ENCODE measurements around the gene LIN7A.

LIN7A gene

DNA sequence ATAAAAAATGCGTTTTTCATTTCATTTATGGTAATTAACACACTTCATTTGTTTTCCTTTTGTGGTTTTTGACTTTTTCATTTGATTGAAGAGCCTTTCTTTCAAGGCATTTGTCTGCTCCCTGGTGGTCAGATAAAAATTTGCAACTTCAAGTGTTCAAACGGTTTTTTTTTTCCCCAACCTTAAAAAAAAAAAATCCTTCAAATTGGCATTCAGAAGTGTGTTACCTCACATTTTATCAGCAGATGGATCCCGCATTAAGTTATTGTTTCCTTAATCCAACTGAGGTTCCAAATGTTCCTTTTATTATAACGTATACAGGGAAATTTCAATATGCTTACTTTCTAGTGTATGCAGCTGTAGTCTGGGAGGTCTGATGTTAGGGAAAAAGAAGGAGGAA lies 173.9 kb downstream of the LIN7A start:
- peak; percentile 77 to 84 for DNase-seq (ENCODE audit: low read depth in 2 of 2)
- TF ChIP-seq CTCF (IDR thresholded peaks at IDR 0.05; ENCODE audit: low read depth, low read length): peak; percentile 41
- H3K4me3 ChIP-seq (replicated peaks in 1 of 2; ENCODE audit: low read depth in 2 of 2, low read length in 2 of 2): no peak overlapping the region

DNA sequence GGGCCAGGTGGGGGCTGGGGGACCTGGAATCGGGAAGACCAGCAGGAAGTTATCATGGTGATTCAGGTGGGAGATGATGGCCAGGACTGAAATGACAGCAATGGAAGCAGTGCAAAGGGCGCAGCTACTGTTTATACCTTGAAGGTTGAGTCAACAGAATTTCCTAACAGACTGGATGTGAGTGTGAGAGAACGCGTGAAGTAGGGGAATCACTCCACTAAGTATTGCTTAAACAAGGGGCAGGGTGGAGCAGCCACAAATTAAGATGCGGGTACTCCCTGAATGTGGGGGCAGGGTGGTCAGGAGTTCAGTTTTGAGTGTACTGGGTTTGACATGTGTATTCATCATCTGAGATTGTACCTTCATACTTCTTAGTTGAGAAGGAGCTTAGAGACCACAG lies 175.9 kb downstream of the LIN7A start:
- no peak overlapping the region for H3K4me3 ChIP-seq (replicated peaks in 1 of 2; ENCODE audit: low read depth in 2 of 2, low read length in 2 of 2)
- no peak for TF ChIP-seq CTCF (IDR thresholded peaks at IDR 0.05; ENCODE audit: low read depth, low read length)
- no peak for DNase-seq (ENCODE audit: low read depth in 2 of 2)

- peak; percentile 7 to 39 for DNase-seq (ENCODE audit: low read depth in 2 of 2)
- TF ChIP-seq CTCF (IDR thresholded peaks at IDR 0.05; ENCODE audit: low read depth, low read length): no peak
- H3K4me3 ChIP-seq (replicated peaks in 1 of 2; ENCODE audit: low read depth in 2 of 2, low read length in 2 of 2): no peak overlapping the region
These were observed 180.9 kb downstream of the LIN7A start for GRCh38 chr12:80756875-80757274.

- TF ChIP-seq CTCF (IDR thresholded peaks at IDR 0.05; ENCODE audit: low read depth, low read length): no peak
- no peak overlapping the region for H3K4me3 ChIP-seq (replicated peaks in 1 of 2; ENCODE audit: low read depth in 2 of 2, low read length in 2 of 2)
- no peak for DNase-seq (ENCODE audit: low read depth in 2 of 2)
These were observed 183.5 kb downstream of the LIN7A start for GRCh38 chr12:80754274-80754673.

GRCh38 chr12:80752464-80752863 lies 185.3 kb downstream of the LIN7A start:
- DNase-seq (ENCODE audit: low read depth in 2 of 2): peak in 1 of 2 donors; percentile 28
- TF ChIP-seq CTCF (IDR thresholded peaks at IDR 0.05; ENCODE audit: low read depth, low read length): no peak
- H3K4me3 ChIP-seq (replicated peaks in 1 of 2; ENCODE audit: low read depth in 2 of 2, low read length in 2 of 2): no peak overlapping the region

DNA sequence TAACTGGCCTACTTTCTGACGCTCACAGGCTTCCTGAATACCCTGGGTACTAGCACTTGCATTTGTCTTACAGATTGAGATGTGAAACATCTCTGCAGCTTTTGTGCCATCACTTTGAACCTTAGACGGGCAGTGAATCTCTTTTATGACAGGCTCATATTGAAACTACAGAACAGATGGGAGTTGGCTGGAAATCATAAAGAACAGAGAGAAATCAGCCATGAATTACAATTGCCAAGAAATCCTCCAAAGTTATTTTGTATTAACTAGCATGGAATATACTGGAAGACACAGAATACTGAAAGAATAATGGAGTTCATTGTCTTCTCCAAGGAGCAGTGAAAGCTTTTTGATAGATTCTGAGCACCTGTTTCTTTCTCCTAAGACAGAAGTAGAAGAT lies 188.3 kb downstream of the LIN7A start:
- DNase-seq (ENCODE audit: low read depth in 2 of 2): no peak

More for the DNA sequence above, 188.3 kb downstream of the LIN7A start:
- TF ChIP-seq CTCF (IDR thresholded peaks at IDR 0.05; ENCODE audit: low read depth, low read length): no peak
- H3K4me3 ChIP-seq (replicated peaks in 1 of 2; ENCODE audit: low read depth in 2 of 2, low read length in 2 of 2): no peak overlapping the region

Measured in cardiac fibroblast (primary cell).